ENCODE data around the gene FHIT. TPM values are rescaled to one million over a fixed set of nuclear protein-coding genes. Genes with fewer than 3 reads are reported as not detected.
"Not testable (repeated sequence)": the region's sequence is repeated elsewhere in the genome, so short reads cannot be mapped to it uniquely, and the experiment has no call there.

Gene FHIT
- total RNA-seq, 1 donor from 2014 or later = 11.7 TPM

GRCh38 chr3:60998858-60999257 lies 252.4 kb downstream of the FHIT start:
- Mint-ChIP-seq H3K27ac (no peak overlapping the region), H3K4me1 (ENCODE audit: unreplicated experiment) (no peaks in the 10 kb centered on the region), H3K9me3 (no peaks in the 10 kb centered on the region), H3K36me3 (no peaks in the 10 kb centered on the region), H3K27me3 (no peaks in the 10 kb centered on the region), H3K4me3 (no peak overlapping the region)
- no peak for TF ChIP-seq CTCF (conservative IDR thresholded peaks at IDR 0.05)
- DNase-seq (ENCODE audit: extremely low spot score, unreplicated experiment) = no peak

- H3K36me3 Mint-ChIP-seq = peaks cover 3% of the 10 kb centered on the region
- TF ChIP-seq CTCF (conservative IDR thresholded peaks at IDR 0.05) = no peak
- H3K4me3 Mint-ChIP-seq = no peak overlapping the region
- peaks cover 5% of the 10 kb centered on the region for H3K9me3 Mint-ChIP-seq
- H3K27me3 Mint-ChIP-seq = no peaks in the 10 kb centered on the region
- DNase-seq (ENCODE audit: extremely low spot score, unreplicated experiment) = no peak
- H3K27ac Mint-ChIP-seq = no peak overlapping the region
- H3K4me1 Mint-ChIP-seq (ENCODE audit: unreplicated experiment) = peaks cover 11% of the 10 kb centered on the region
These were observed 258.9 kb downstream of the FHIT start for GRCh38 chr3:60992395-60992794.

- peaks cover 11% of the 10 kb centered on the region for H3K4me1 Mint-ChIP-seq (ENCODE audit: unreplicated experiment)
- TF ChIP-seq CTCF (conservative IDR thresholded peaks at IDR 0.05) = no peak
- no peak for DNase-seq (ENCODE audit: extremely low spot score, unreplicated experiment)
- peaks cover 5% of the 10 kb centered on the region for H3K9me3 Mint-ChIP-seq
- H3K36me3 Mint-ChIP-seq = peaks cover 3% of the 10 kb centered on the region
- no peak overlapping the region for H3K27ac Mint-ChIP-seq
- H3K4me3 Mint-ChIP-seq = no peak overlapping the region
- no peaks in the 10 kb centered on the region for H3K27me3 Mint-ChIP-seq
These were observed 260.9 kb downstream of the FHIT start for GRCh38 chr3:60990442-60990730.

GRCh38 chr3:60989626-60990441 lies 261.4 kb downstream of the FHIT start:
- Mint-ChIP-seq H3K4me3 (no peak overlapping the region), H3K9me3 (peaks cover 5% of the 10 kb centered on the region), H3K27me3 (no peaks in the 10 kb centered on the region), H3K36me3 (peaks cover 3% of the 10 kb centered on the region), H3K4me1 (ENCODE audit: unreplicated experiment) (peaks cover 11% of the 10 kb centered on the region), H3K27ac (no peak overlapping the region)
- DNase-seq (ENCODE audit: extremely low spot score, unreplicated experiment) = no peak
- no peak for TF ChIP-seq CTCF (conservative IDR thresholded peaks at IDR 0.05)

- not testable (repeated sequence) for H3K4me1 Mint-ChIP-seq (ENCODE audit: unreplicated experiment); H3K36me3 Mint-ChIP-seq; H3K4me3 Mint-ChIP-seq; H3K27me3 Mint-ChIP-seq; H3K27ac Mint-ChIP-seq; H3K9me3 Mint-ChIP-seq; DNase-seq (ENCODE audit: extremely low spot score, unreplicated experiment)
These were observed 264.1 kb downstream of the FHIT start for GRCh38 chr3:60987191-60987590.

GRCh38 chr3:60986552-60986951 lies 264.7 kb downstream of the FHIT start:
- H3K4me3 Mint-ChIP-seq = no peak overlapping the region
- no peak for DNase-seq (ENCODE audit: extremely low spot score, unreplicated experiment)
- peaks cover 6% of the 10 kb centered on the region for H3K4me1 Mint-ChIP-seq (ENCODE audit: unreplicated experiment)
- H3K27me3 Mint-ChIP-seq = no peaks in the 10 kb centered on the region
- H3K27ac Mint-ChIP-seq = no peak overlapping the region
- H3K36me3 Mint-ChIP-seq = peaks cover 3% of the 10 kb centered on the region
- no peak for TF ChIP-seq CTCF (conservative IDR thresholded peaks at IDR 0.05)
- peaks cover 9% of the 10 kb centered on the region for H3K9me3 Mint-ChIP-seq
